Activated T-helper 1 cell treated with anti-CD3 and anti-CD28 coated beads, Interleukin-12 subunit alpha, Interleukin-12 subunit beta, Interleukin-2, Interleukin-4 antibody, amounts not matched to agents 30 ng/mL and 10 ng/mL and 1 ng/mL, durations not matched to agents 14 hours and 24 hours and 36 hours (primary cell): Measurements from ENCODE around the gene CADPS2. TPM values are rescaled to one million over a fixed set of nuclear protein-coding genes. Genes with fewer than 3 reads are reported as not detected.
"Not testable (repeated sequence)": the region's sequence is repeated elsewhere in the genome, so short reads cannot be mapped to it uniquely, and the experiment has no call there.

Experiments
- DNase-seq: peaks from one replicate; pipeline ENCODE4 v3.0.0; 2021; ENCODE audit warnings: low spot score
- H3K27ac Mint-ChIP-seq: one replicate; pipeline ENCODE4 v1.8.0; 2021; ENCODE audit warnings: mild to moderate bottlenecking, mixed read lengths
- H3K27me3 Mint-ChIP-seq: one replicate; pipeline ENCODE4 v1.8.0; 2022; ENCODE audit warnings: mild to moderate bottlenecking, moderate library complexity, mixed read lengths; ENCODE audit not compliant: insufficient read depth
- H3K36me3 Mint-ChIP-seq: one replicate; pipeline ENCODE4 v1.8.0; 2021; ENCODE audit warnings: low read depth, mixed read lengths
- H3K4me1 Mint-ChIP-seq: one replicate; pipeline ENCODE4 v1.8.0; 2021; ENCODE audit warnings: low read depth, mixed read lengths
- H3K4me3 Mint-ChIP-seq: one replicate; pipeline ENCODE4 v1.8.0; 2021; ENCODE audit warnings: mild to moderate bottlenecking, moderate library complexity, mixed read lengths
- H3K9me3 Mint-ChIP-seq: one replicate; pipeline ENCODE4 v1.8.0; 2021; ENCODE audit warnings: mixed read lengths
- intact Hi-C: fragments of 100-400 bp; cut with micrococcal nuclease; formaldehyde crosslinking; loops from one replicate; pipeline ENCODE4 v1.15.1; 2024
- total RNA-seq: library from RNA; stranded (reverse); gene quantifications from 2 replicates; pipeline ENCODE4 v1.2.3, GENCODE V29; 2022

CADPS2 gene
- total RNA-seq, 1 donor from 2014 or later = not detected

GRCh38 chr7:122845286-122845685 lies 41.0 kb downstream of the CADPS2 start:
- H3K4me3 Mint-ChIP-seq = no peak overlapping the region
- H3K9me3 Mint-ChIP-seq = no peaks in the 10 kb centered on the region
- intact Hi-C loops = no loop called here
- DNase-seq = no peak
- no peaks in the 10 kb centered on the region for H3K27me3 Mint-ChIP-seq
- H3K36me3 Mint-ChIP-seq = no peaks in the 10 kb centered on the region
- no peak overlapping the region for H3K27ac Mint-ChIP-seq
- H3K4me1 Mint-ChIP-seq = no peaks in the 10 kb centered on the region

- H3K27me3 Mint-ChIP-seq = no peaks in the 10 kb centered on the region
Observed at GRCh38 chr7:122844191-122844988, 41.9 kb downstream of the CADPS2 start.

GRCh38 chr7:122842971-122843370 lies 43.3 kb downstream of the CADPS2 start:
- no peaks in the 10 kb centered on the region for H3K27me3 Mint-ChIP-seq
- H3K4me1 Mint-ChIP-seq = no peaks in the 10 kb centered on the region
- intact Hi-C loops = no loop called here
- H3K27ac Mint-ChIP-seq = no peak overlapping the region
- no peaks in the 10 kb centered on the region for H3K9me3 Mint-ChIP-seq
- DNase-seq = no peak
- H3K36me3 Mint-ChIP-seq = no peaks in the 10 kb centered on the region
- H3K4me3 Mint-ChIP-seq = no peak overlapping the region

More at GRCh38 chr7:122844191-122844988, 41.9 kb downstream of the CADPS2 start:
- Mint-ChIP-seq H3K4me1 (no peaks in the 10 kb centered on the region), H3K27ac (no peak overlapping the region), H3K4me3 (no peak overlapping the region), H3K9me3 (no peaks in the 10 kb centered on the region), H3K36me3 (no peaks in the 10 kb centered on the region)
- intact Hi-C loops = no loop called here
- DNase-seq = no peak

GRCh38 chr7:122836286-122836685 lies 50.0 kb downstream of the CADPS2 start:
- H3K36me3 Mint-ChIP-seq, DNase-seq, H3K27ac Mint-ChIP-seq, H3K4me1 Mint-ChIP-seq, H3K27me3 Mint-ChIP-seq, intact Hi-C loops, H3K4me3 Mint-ChIP-seq: not testable (repeated sequence)
- H3K9me3 Mint-ChIP-seq = peaks cover 17% of the 10 kb centered on the region

GRCh38 chr7:122834571-122834942 lies 51.7 kb downstream of the CADPS2 start:
- H3K27ac Mint-ChIP-seq, H3K4me1 Mint-ChIP-seq, intact Hi-C loops, H3K4me3 Mint-ChIP-seq, H3K36me3 Mint-ChIP-seq, H3K27me3 Mint-ChIP-seq, DNase-seq: not testable (repeated sequence)
- H3K9me3 Mint-ChIP-seq = peaks cover 17% of the 10 kb centered on the region

GRCh38 chr7:122833888-122834570 lies 52.2 kb downstream of the CADPS2 start:
- Mint-ChIP-seq H3K27me3 (no peaks in the 10 kb centered on the region), H3K4me3 (no peak overlapping the region), H3K4me1 (no peaks in the 10 kb centered on the region), H3K9me3 (peaks cover 17% of the 10 kb centered on the region), H3K36me3 (no peaks in the 10 kb centered on the region), H3K27ac (no peak overlapping the region)
- DNase-seq = no peak
- intact Hi-C loops = no loop called here

- Mint-ChIP-seq H3K36me3 (no peaks in the 10 kb centered on the region), H3K4me1 (no peaks in the 10 kb centered on the region), H3K27me3 (no peaks in the 10 kb centered on the region), H3K9me3 (peaks cover 14% of the 10 kb centered on the region), H3K27ac (no peak overlapping the region), H3K4me3 (no peak overlapping the region)
- intact Hi-C loops = no loop called here
- no peak for DNase-seq
Observed at GRCh38 chr7:122831436-122831835, 54.8 kb downstream of the CADPS2 start.

GRCh38 chr7:122829962-122830361 lies 56.3 kb downstream of the CADPS2 start:
- peaks cover 8% of the 10 kb centered on the region for H3K9me3 Mint-ChIP-seq
- H3K27me3 Mint-ChIP-seq = no peaks in the 10 kb centered on the region
- no peak overlapping the region for H3K4me3 Mint-ChIP-seq
- DNase-seq = no peak
- H3K27ac Mint-ChIP-seq = no peak overlapping the region
- intact Hi-C loops = no loop called here
- no peaks in the 10 kb centered on the region for H3K4me1 Mint-ChIP-seq
- no peaks in the 10 kb centered on the region for H3K36me3 Mint-ChIP-seq

GRCh38 chr7:122827763-122828162 lies 58.5 kb downstream of the CADPS2 start:
- intact Hi-C loops = no loop called here
- Mint-ChIP-seq H3K27ac (no peak overlapping the region), H3K4me1 (no peaks in the 10 kb centered on the region), H3K4me3 (no peak overlapping the region), H3K9me3 (peaks cover 4% of the 10 kb centered on the region), H3K36me3 (no peaks in the 10 kb centered on the region), H3K27me3 (no peaks in the 10 kb centered on the region)
- no peak for DNase-seq

GRCh38 chr7:122813845-122814244 lies 72.4 kb downstream of the CADPS2 start:
- Mint-ChIP-seq H3K27me3 (peaks cover 1% of the 10 kb centered on the region), H3K27ac (no peak overlapping the region), H3K4me3 (no peak overlapping the region), H3K4me1 (no peaks in the 10 kb centered on the region), H3K36me3 (no peaks in the 10 kb centered on the region), H3K9me3 (no peaks in the 10 kb centered on the region)
- intact Hi-C loops = no loop called here
- DNase-seq = no peak

GRCh38 chr7:122803851-122804250 lies 82.4 kb downstream of the CADPS2 start:
- Mint-ChIP-seq H3K27me3 (no peaks in the 10 kb centered on the region), H3K36me3 (no peaks in the 10 kb centered on the region), H3K9me3 (no peaks in the 10 kb centered on the region), H3K27ac (no peak overlapping the region), H3K4me3 (no peak overlapping the region), H3K4me1 (no peaks in the 10 kb centered on the region)
- intact Hi-C loops = no loop called here
- no peak for DNase-seq

GRCh38 chr7:122803323-122803722 lies 82.9 kb downstream of the CADPS2 start:
- no peaks in the 10 kb centered on the region for H3K27me3 Mint-ChIP-seq
- no peak for DNase-seq
- no peaks in the 10 kb centered on the region for H3K9me3 Mint-ChIP-seq
- H3K36me3 Mint-ChIP-seq = no peaks in the 10 kb centered on the region
- H3K27ac Mint-ChIP-seq = no peak overlapping the region
- intact Hi-C loops = no loop called here
- no peak overlapping the region for H3K4me3 Mint-ChIP-seq
- no peaks in the 10 kb centered on the region for H3K4me1 Mint-ChIP-seq

GRCh38 chr7:122802301-122802751 lies 83.9 kb downstream of the CADPS2 start:
- H3K9me3 Mint-ChIP-seq = no peaks in the 10 kb centered on the region
- no peak overlapping the region for H3K4me3 Mint-ChIP-seq
- no peaks in the 10 kb centered on the region for H3K27me3 Mint-ChIP-seq
- no peak for DNase-seq
- no peak overlapping the region for H3K27ac Mint-ChIP-seq
- no peaks in the 10 kb centered on the region for H3K36me3 Mint-ChIP-seq
- H3K4me1 Mint-ChIP-seq = no peaks in the 10 kb centered on the region
- intact Hi-C loops = no loop called here
